ENCODE results near the gene PRDM16. TPM values are rescaled to one million over a fixed set of nuclear protein-coding genes. Genes with fewer than 3 reads are reported as not detected.

The PRDM16 gene
- total and polyA plus RNA-seq, 2 donors (not counting 1 experiment from before 2014, with no cell fraction given), result 0.03 to 0.12 TPM

GRCh38 chr1:3138623-3139151, 69.7 kb downstream of the PRDM16 start:
- Histone ChIP-seq H3K27me3 (replicated peaks in 1 of 4; ENCODE audit: control extremely low read depth in 1 of 4, control insufficient read depth in 3 of 4, insufficient read depth in 4 of 4, low read length in 3 of 4) (no peaks in the 10 kb centered on the region), H2AFZ (ENCODE audit: insufficient read depth, low read depth, low read length, poor library complexity, severe bottlenecking) (no peak overlapping the region), H3K4me2 (replicated peaks; ENCODE audit: low read depth, low read length, poor library complexity, severe bottlenecking) (no peak overlapping the region), H3K36me3 (replicated peaks in 1 of 2; ENCODE audit: control extremely low read depth in 1 of 2, control insufficient read depth in 1 of 2, extremely low read depth in 1 of 2, insufficient read depth in 2 of 2, low read length in 1 of 2) (no peaks in the 10 kb centered on the region), H3K79me2 (ENCODE audit: control insufficient read depth, insufficient read depth, low read length) (no peaks in the 10 kb centered on the region), H3K9me3 (ENCODE audit: control extremely low read depth in 1 of 3, control insufficient read depth in 2 of 3, insufficient read depth in 1 of 3, low read length in 2 of 3) (no peaks in the 10 kb centered on the region), H3K4me1 (ENCODE audit: control insufficient read depth in 2 of 2, insufficient read depth in 2 of 2, low read length in 2 of 2) (no peaks in the 10 kb centered on the region), H3K4me3 (ENCODE audit: control extremely low read depth in 1 of 5, extremely low read depth in 1 of 5, insufficient read depth in 1 of 5, low read depth in 2 of 5, low read length in 4 of 5) (no peak overlapping the region), H4K20me1 (ENCODE audit: control insufficient read depth, insufficient read depth, low read length, poor library complexity, severe bottlenecking) (no peaks in the 10 kb centered on the region), H3K27ac (ENCODE audit: low read length in 2 of 2) (no peak overlapping the region), H3K9ac (ENCODE audit: low read length) (no peak overlapping the region)
- intact Hi-C loops (cut with micrococcal nuclease), result no loop called here
- CTCF ChIA-PET, result no interaction called here
- Mint-ChIP-seq H3K4me1 (no peaks in the 10 kb centered on the region), H3K4me3 (no peak overlapping the region), H3K27me3 (peaks cover under 1% of the 10 kb centered on the region), H3K27ac (no peak overlapping the region), H3K9me3 (ENCODE audit: insufficient read depth) (no peaks in the 10 kb centered on the region)
- TF ChIP-seq EZH2 (IDR thresholded peaks at IDR 0.05; ENCODE audit: borderline replicate concordance, insufficient read depth, low read depth, low read length, poor library complexity, severe bottlenecking) (no peak), CTCF (IDR thresholded peaks at IDR 0.05) (no peak)
- no peak for ATAC-seq (ENCODE audit: low read depth)
- DNase-seq, result no peak
- POLR2A ChIA-PET, result no interaction called here
- 94% methylated on average over 18 of the region's 18 CpGs for WGBS (ENCODE audit: insufficient coverage)

- no peak overlapping the region for H3K27ac Mint-ChIP-seq
- DNase-seq, result no peak
- no peak for TF ChIP-seq EZH2 (IDR thresholded peaks at IDR 0.05; ENCODE audit: borderline replicate concordance, insufficient read depth, low read depth, low read length, poor library complexity, severe bottlenecking)
- TF ChIP-seq CTCF (IDR thresholded peaks at IDR 0.05), result no peak
- CTCF ChIA-PET, result no interaction called here
- POLR2A ChIA-PET, result no interaction called here
- Histone ChIP-seq H3K4me3 (ENCODE audit: control extremely low read depth in 1 of 5, extremely low read depth in 1 of 5, insufficient read depth in 1 of 5, low read depth in 2 of 5, low read length in 4 of 5) (no peak overlapping the region), H2AFZ (ENCODE audit: insufficient read depth, low read depth, low read length, poor library complexity, severe bottlenecking) (no peak overlapping the region), H3K36me3 (replicated peaks in 1 of 2; ENCODE audit: control extremely low read depth in 1 of 2, control insufficient read depth in 1 of 2, extremely low read depth in 1 of 2, insufficient read depth in 2 of 2, low read length in 1 of 2) (no peaks in the 10 kb centered on the region), H4K20me1 (ENCODE audit: control insufficient read depth, insufficient read depth, low read length, poor library complexity, severe bottlenecking) (no peaks in the 10 kb centered on the region), H3K9ac (ENCODE audit: low read length) (no peak overlapping the region), H3K27ac (ENCODE audit: low read length in 2 of 2) (no peak overlapping the region), H3K4me2 (replicated peaks; ENCODE audit: low read depth, low read length, poor library complexity, severe bottlenecking) (no peak overlapping the region), H3K4me1 (ENCODE audit: control insufficient read depth in 2 of 2, insufficient read depth in 2 of 2, low read length in 2 of 2) (no peaks in the 10 kb centered on the region), H3K79me2 (ENCODE audit: control insufficient read depth, insufficient read depth, low read length) (no peaks in the 10 kb centered on the region), H3K27me3 (replicated peaks in 1 of 4; ENCODE audit: control extremely low read depth in 1 of 4, control insufficient read depth in 3 of 4, insufficient read depth in 4 of 4, low read length in 3 of 4) (no peaks in the 10 kb centered on the region), H3K9me3 (ENCODE audit: control extremely low read depth in 1 of 3, control insufficient read depth in 2 of 3, insufficient read depth in 1 of 3, low read length in 2 of 3) (no peaks in the 10 kb centered on the region)
- intact Hi-C loops (cut with micrococcal nuclease), result no loop called here
- WGBS (ENCODE audit: insufficient coverage), result 92% methylated on average over 14 of the region's 16 CpGs
- H3K9me3 Mint-ChIP-seq (ENCODE audit: insufficient read depth), result no peaks in the 10 kb centered on the region
- no peaks in the 10 kb centered on the region for H3K4me1 Mint-ChIP-seq
- no peak for ATAC-seq (ENCODE audit: low read depth)
- no peaks in the 10 kb centered on the region for H3K27me3 Mint-ChIP-seq
- H3K4me3 Mint-ChIP-seq, result no peak overlapping the region
Measured at GRCh38 chr1:3139451-3139852, 70.4 kb downstream of the PRDM16 start.
